Measurements from ENCODE around the gene XKR8.

XKR8 gene

DNA sequence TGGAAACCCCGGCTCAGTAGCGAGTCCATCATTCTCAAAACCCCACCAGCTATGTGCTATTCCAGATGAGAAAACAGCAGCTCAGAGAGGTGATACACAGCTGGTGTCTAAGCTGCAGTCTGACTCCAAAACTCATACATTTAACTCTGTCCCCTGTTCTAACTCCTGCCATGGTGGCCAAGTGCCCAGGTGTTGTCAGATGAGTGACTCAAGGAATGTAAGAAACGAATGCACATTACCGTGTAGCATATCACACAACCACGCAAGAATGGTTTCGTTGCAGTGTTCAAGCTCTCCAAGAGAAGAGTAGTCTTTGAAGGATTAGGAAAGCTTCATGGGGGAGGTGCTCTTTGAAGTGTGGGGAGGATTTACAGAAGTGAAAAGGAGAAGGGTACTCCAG lies 4.7 kb upstream of the XKR8 start:
- DNase-seq (ENCODE audit: low read depth, low spot score), result no peak

GRCh38 chr1:27956761-27957160 lies 3.0 kb upstream of the XKR8 start:
- no peak for DNase-seq (ENCODE audit: low read depth, low spot score)

DNA sequence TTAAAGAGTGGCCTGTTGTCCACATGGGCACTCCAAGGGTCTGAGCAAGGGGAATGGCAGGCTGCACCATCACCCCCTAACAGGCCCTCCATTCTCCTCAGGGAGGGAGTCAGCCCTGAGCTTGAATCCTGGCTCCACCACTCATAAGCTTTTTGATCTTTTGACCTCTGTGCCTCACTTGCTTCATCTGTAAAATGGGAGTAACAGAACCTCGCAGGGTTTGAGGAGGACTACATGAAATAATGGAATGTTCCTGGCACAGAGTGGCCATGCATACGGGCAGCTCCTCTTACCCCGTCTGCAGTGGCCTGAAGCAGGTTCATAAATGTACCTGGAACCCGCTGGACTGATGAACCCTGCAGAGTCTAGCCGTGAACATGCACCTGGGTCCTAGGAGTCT lies 2.1 kb upstream of the XKR8 start:
- DNase-seq (ENCODE audit: low read depth, low spot score), result no peak

DNA sequence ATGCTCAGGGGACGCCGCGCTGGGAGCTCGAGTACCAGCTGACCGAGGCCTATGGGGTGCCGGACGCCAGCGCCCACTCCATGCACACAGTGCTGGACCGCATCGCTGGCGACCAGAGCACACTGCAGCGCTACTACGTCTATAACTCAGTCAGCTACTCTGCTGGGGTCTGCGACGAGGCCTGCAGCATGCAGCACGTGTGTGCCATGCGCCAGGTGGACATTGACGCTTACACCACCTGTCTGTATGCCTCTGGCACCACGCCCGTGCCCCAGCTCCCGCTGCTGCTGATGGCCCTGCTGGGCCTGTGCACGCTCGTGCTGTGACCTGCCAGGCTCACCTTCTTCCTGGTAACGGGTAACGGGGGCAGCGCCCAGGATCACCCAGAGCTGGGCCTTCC lies 1.3 kb upstream of the XKR8 start:
- DNase-seq (ENCODE audit: low read depth, low spot score), result no peak

DNA sequence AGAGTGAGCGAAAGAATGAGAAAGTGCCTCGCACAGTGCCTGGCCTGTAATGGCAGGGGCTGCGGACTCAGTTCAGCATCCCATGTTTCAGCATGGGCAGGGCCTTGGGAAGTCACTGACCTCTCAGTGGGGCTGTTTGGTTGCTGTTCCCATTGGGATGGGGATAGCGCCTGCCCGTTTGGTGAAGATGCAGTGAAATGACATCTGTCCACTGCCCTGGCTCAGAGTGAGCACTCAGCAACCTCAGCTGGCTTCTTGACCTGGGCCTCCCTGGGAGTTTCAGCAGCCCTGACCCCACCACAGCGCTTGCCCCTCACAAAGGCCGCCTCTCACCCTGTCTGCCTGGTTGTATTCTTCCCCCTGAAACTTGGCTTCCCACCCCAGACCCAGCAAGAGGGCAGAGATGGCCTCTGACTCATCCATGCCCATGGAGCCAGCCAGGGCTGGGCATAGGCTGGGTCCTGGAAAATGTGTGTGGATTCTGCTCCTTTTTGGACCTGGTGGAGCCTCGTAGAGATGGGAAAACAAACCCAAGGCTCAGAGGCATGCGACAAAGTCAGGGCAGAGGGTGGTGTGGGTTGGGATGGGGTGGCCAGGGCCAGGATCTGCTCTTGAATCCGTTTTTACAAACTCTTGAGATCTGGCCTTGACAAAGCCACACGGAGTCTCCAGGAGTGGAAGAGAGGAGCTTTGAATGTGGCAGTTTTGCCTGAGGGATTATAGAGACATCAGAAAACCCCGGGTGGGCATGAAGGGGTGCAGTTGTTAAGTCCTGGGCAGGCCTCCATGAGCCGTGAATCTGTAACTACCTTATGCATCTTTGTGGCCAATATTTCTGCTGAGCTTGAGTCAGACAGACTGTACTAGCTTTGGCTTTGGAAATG lies 1.2 kb downstream of the XKR8 start:
- DNase-seq (ENCODE audit: low read depth, low spot score), result no peak

- DNase-seq (ENCODE audit: low read depth, low spot score), result no peak
These were observed 2.0 kb downstream of the XKR8 start for GRCh38 chr1:27961646-27962221.

GRCh38 chr1:27963393-27963792 lies 3.6 kb downstream of the XKR8 start:
- DNase-seq (ENCODE audit: low read depth, low spot score), result no peak

DNA sequence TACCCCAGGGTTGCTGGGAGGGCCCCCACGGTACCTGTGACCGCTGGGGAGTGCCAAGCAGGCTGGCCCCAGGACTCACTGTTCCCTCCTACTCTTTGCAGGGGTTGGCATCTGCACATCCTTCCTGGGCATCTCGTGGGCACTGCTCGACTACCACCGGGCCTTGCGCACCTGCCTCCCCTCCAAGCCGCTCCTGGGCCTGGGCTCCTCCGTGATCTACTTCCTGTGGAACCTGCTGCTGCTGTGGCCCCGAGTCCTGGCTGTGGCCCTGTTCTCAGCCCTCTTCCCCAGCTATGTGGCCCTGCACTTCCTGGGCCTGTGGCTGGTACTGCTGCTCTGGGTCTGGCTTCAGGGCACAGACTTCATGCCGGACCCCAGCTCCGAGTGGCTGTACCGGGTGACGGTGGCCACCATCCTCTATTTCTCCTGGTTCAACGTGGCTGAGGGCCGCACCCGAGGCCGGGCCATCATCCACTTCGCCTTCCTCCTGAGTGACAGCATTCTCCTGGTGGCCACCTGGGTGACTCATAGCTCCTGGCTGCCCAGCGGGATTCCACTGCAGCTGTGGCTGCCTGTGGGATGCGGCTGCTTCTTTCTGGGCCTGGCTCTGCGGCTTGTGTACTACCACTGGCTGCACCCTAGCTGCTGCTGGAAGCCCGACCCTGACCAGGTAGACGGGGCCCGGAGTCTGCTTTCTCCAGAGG lies 6.8 kb downstream of the XKR8 start:
- DNase-seq (ENCODE audit: low read depth, low spot score), result peak; percentile 10

GRCh38 chr1:27967106-27967883 lies 7.5 kb downstream of the XKR8 start:
- DNase-seq (ENCODE audit: low read depth, low spot score), result no peak

DNA sequence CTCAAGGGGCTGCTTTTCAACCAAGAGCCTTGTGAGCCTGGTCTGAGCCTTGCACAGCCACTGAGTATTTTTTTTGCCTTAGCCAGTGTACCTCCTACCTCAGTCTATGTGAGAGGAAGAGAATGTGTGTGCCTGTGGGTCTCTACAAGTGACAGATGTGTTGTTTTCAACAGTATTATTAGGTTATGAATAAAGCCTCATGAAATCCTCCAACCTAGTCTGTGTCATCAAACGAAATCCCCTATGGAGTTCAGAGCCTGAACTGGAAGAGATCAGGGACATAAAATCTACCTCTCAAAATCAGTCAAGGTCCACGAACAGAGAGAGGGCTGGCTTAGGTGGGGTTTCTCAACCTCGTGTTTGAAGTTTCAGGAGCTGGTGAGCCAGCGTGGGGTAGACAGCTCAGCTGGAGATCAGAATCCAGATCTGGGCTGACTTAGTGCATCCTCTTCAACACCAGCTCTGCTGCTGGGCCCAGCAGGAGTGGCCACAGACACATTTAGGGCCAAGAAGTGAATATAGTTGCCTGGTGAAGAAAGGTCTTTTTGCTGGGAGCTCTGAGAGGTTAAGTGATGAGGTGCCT lies 8.2 kb downstream of the XKR8 start:
- DNase-seq (ENCODE audit: low read depth, low spot score), result no peak

DNA sequence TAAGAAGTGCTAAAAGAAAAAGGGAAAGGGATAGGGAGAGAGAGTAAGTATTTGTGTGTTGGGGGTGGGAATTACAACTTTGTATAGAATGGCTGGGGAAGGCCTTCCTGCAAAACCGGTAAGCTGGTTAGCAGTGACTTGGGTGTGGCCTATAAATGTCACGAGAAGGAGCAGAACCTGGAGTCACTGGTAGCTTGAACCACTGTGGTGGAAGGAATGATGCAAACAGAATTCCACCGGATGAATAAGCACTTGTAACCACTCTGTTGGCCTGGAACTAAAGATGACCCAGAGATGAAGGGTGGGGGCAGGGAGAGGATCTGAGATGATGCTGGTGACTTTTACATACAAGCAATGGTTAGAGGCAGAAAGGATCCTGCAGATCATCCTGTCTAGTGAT lies 8.9 kb downstream of the XKR8 start:
- DNase-seq (ENCODE audit: low read depth, low spot score), result no peak

- no peak for DNase-seq (ENCODE audit: low read depth, low spot score)
These were observed 10.6 kb downstream of the XKR8 start for GRCh38 chr1:27970401-27970800.

- no peak for DNase-seq (ENCODE audit: low read depth, low spot score)
These were observed 11.9 kb downstream of the XKR8 start for GRCh38 chr1:27971674-27972073.

- DNase-seq (ENCODE audit: low read depth, low spot score), result no peak
These were observed 12.4 kb downstream of the XKR8 start for GRCh38 chr1:27972141-27972540.

DNA sequence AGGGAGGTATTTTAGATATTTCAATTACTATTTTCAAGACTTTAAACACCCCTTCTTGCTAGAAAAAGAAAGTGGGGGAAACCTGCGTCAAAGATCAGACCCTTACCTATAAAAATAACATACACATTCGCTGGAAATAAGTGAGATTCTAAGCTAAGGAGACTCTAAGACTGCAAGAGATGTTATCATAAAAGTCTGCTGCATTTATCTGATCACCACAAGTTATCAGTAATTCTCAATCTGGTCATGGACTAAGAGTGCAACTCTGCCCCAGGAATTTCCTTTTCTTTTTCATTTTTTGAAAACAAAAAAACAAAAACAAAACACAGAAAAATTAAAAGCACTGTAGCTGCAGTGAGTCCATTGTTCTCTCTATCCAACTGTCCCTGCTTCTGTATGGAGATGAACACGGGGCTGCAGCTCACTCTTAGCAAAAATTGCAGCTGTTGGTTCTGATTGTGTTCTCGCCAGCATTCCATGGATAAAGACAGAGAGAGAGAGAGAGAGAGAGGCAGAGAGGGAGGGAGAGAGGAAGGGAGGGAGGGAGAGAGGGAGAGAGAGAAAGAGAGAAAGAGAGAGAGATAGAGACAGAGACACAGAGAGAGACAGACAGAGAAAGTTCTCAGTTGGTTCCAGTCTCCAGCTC lies 14.1 kb downstream of the XKR8 start:
- no peak for DNase-seq (ENCODE audit: low read depth, low spot score)

DNA sequence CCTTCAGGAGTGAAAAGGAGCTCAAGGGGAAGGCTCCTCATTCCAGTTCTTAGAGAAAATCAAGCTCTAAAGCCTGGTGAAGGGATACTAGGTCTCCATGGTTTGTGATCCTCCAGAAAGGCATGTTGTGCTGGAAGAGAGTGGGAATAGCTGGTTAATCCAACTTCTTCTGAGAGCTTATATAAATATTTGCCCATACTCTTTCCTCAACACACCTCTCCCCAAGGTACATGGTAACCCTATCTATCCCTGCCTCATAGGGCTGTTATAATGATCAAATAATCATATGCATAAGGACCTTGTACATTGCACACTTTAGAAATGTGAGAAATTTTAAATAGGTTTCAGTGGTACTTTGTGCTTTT lies 14.6 kb downstream of the XKR8 start:
- no peak for DNase-seq (ENCODE audit: low read depth, low spot score)

GRCh38 chr1:27979151-27979858 lies 19.5 kb downstream of the XKR8 start:
- DNase-seq (ENCODE audit: low read depth, low spot score), result no peak

DNA sequence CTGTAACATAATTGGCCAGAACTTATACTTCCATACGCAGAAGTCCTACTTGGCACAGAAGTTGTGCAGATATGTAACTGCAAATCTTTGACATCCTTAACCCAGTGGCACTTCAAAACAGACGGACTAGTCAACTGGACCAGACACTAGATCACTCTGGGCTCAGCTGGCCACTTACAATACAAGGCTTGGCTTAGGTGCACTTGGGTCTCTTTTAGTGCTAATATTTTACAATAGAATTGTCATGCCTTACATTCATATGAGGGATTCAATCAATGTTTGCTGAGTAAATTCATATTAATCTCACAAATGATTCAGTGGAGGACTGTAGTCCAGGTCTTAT lies 20.1 kb downstream of the XKR8 start:
- DNase-seq (ENCODE audit: low read depth, low spot score), result no peak

GRCh38 chr1:27980216-27980845 lies 20.6 kb downstream of the XKR8 start:
- DNase-seq (ENCODE audit: low read depth, low spot score), result no peak

DNA sequence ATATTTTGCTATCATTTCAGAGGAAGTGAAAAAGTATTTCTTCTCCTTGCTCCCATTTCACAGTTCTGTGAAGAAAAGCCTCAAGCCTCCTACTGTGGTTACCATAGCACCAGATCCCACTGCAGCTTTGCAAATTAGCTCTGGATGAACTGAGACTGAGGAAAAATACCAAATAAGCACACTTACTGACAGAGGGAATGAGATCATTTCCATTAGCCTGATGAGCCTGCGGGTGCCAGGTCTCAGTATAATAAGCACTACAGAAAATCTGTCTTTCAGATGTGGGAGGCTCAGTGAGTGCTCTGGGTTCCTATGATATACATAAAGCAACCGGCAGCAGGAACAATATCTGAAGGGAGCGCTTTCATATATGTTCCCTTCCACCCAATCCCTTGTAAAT lies 21.4 kb downstream of the XKR8 start:
- DNase-seq (ENCODE audit: low read depth, low spot score), result no peak
